DMS 273 (cell line): Measurements from ENCODE around the gene LSM7.

Experiments
- DNase-seq: peaks from one replicate; lab custom pipeline; 2025; ENCODE audit not compliant: unreplicated experiment; lab: John Stamatoyannopoulos, UW

The LSM7 gene

GRCh38 chr19:2328401-2329148 is at the start of gene LSM7, which contains the start of gene SPPL2B:
Gene LSM7, minus strand, starts transcription at chr19:2328586. Its CDS starts 20 bp downstream, at chr19:2328566.
Gene SPPL2B, plus strand, starts transcription at chr19:2328684. Its CDS starts 26 bp downstream, at chr19:2328710.
- peak; percentile 97 for DNase-seq

- DNase-seq, result no peak
These were observed 48.6 kb upstream of the LSM7 start for GRCh38 chr19:2376784-2377519.

GRCh38 chr19:2375353-2376121 is 47.2 kb upstream of the LSM7 start:
- no peak for DNase-seq

- no peak for DNase-seq
These were observed 46.4 kb upstream of the LSM7 start for GRCh38 chr19:2374808-2375207.

GRCh38 chr19:2372076-2372612 is 43.8 kb upstream of the LSM7 start:
- DNase-seq, result no peak

- DNase-seq, result no peak
These were observed 43.3 kb upstream of the LSM7 start for GRCh38 chr19:2371656-2372055.

GRCh38 chr19:2365201-2365970 is 37.0 kb upstream of the LSM7 start:
- no peak for DNase-seq

GRCh38 chr19:2363419-2363818 is 35.0 kb upstream of the LSM7 start:
- no peak for DNase-seq

- no peak for DNase-seq
These were observed 34.5 kb upstream of the LSM7 start for GRCh38 chr19:2362970-2363300.

GRCh38 chr19:2362046-2362969 is 33.9 kb upstream of the LSM7 start:
- no peak for DNase-seq

GRCh38 chr19:2361246-2362045 is 33.1 kb upstream of the LSM7 start:
- no peak for DNase-seq

- DNase-seq, result no peak
These were observed 32.4 kb upstream of the LSM7 start for GRCh38 chr19:2360833-2361232.

GRCh38 chr19:2359992-2360685 is 31.8 kb upstream of the LSM7 start, which contains the start of gene TMPRSS9:
Gene TMPRSS9, plus strand, starts transcription at chr19:2360265. Its CDS starts 29,521 bp downstream, at chr19:2389786.
- no peak for DNase-seq

- DNase-seq, result no peak
These were observed 30.3 kb upstream of the LSM7 start for GRCh38 chr19:2358548-2359173.

GRCh38 chr19:2357279-2358206 is 29.2 kb upstream of the LSM7 start:
- no peak for DNase-seq

GRCh38 chr19:2356036-2356646 is 27.8 kb upstream of the LSM7 start:
- DNase-seq, result no peak
